MM.1S (cell line): ENCODE measurements around the gene NTM.

Source experiments
- DNase-seq: peaks from one replicate; pipeline ENCODE4 v3.0.0-alpha.2; 2015
- H2AFZ ChIP-seq: fragments of 300-600 bp; sonication (generic); 2 replicates; pipeline ENCODE4 v1.6.0; 2016; ENCODE audit warnings: antibody characterized with exemption, low read length
- H3F3A ChIP-seq: fragments of 300-600 bp; sonication (generic); 2 replicates; pipeline ENCODE4 v1.6.1; 2016; ENCODE audit warnings: mild to moderate bottlenecking, antibody characterized with exemption, low read length, moderate library complexity, mixed read lengths; ENCODE audit not compliant: insufficient read depth
- H3K27ac ChIP-seq: fragments of 300-600 bp; sonication (generic); 2 replicates; pipeline ENCODE4 v1.5.1; 2016; ENCODE audit warnings: mild to moderate bottlenecking, low read length
- H3K27me3 ChIP-seq: fragments of 300-600 bp; sonication (generic); replicated peaks from 2 replicates; pipeline ENCODE4 v1.6.0; 2016; ENCODE audit warnings: low read length; ENCODE audit not compliant: insufficient read depth
- H3K36me3 ChIP-seq: fragments of 300-600 bp; sonication (generic); replicated peaks from 2 replicates; pipeline ENCODE4 v1.6.1; 2016; ENCODE audit warnings: mild to moderate bottlenecking, low read length, mixed read lengths; ENCODE audit not compliant: insufficient read depth
- H3K4me1 ChIP-seq: fragments of 300-600 bp; sonication (generic); 2 replicates; pipeline ENCODE4 v1.6.1; 2016; ENCODE audit warnings: low read length, mixed read lengths
- H3K4me2 ChIP-seq: fragments of 300-600 bp; sonication (generic); 2 replicates; pipeline ENCODE4 v1.6.0; 2016; ENCODE audit warnings: low read depth, low read length
- H3K4me3 ChIP-seq: fragments of 300-600 bp; sonication (generic); 2 replicates; pipeline ENCODE4 v1.5.1; 2016; ENCODE audit warnings: low read length, mixed read lengths
- H3K79me2 ChIP-seq: fragments of 300-600 bp; sonication (generic); 2 replicates; pipeline ENCODE4 v1.6.1; 2016; ENCODE audit warnings: mixed run types, low read length, mixed read lengths
- H3K9ac ChIP-seq: fragments of 300-600 bp; sonication (generic); 2 replicates; pipeline ENCODE4 v1.6.1; 2016; ENCODE audit warnings: low read length, mixed read lengths
- H3K9me2 ChIP-seq: fragments of 300-600 bp; sonication (generic); replicated peaks from 2 replicates; pipeline ENCODE4 v1.6.1; 2016; ENCODE audit warnings: mild to moderate bottlenecking, low read length, mixed read lengths; ENCODE audit not compliant: insufficient read depth
- H3K9me3 ChIP-seq: fragments of 300-600 bp; sonication (generic); replicated peaks from 2 replicates; pipeline ENCODE4 v1.6.1; 2016; ENCODE audit warnings: mild to moderate bottlenecking, low read length, mixed read lengths; ENCODE audit not compliant: insufficient read depth
- H4K20me1 ChIP-seq: fragments of 300-600 bp; sonication (generic); 2 replicates; pipeline ENCODE4 v1.6.1; 2016; ENCODE audit warnings: mild to moderate bottlenecking, low read length, moderate library complexity, mixed read lengths; ENCODE audit not compliant: insufficient read depth
- EZH2 ChIP-seq: fragments of 300-600 bp; sonication (generic); optimal IDR thresholded peaks from 2 replicates; pipeline ENCODE3; 2017; ENCODE audit warnings: low read depth, mild to moderate bottlenecking, antibody characterized with exemption, low read length, mixed read lengths
- EZH2phosphoT487 ChIP-seq: fragments of 300-600 bp; sonication (generic); IDR thresholded peaks from 2 replicates; pipeline ENCODE4 v1.6.1; 2018; ENCODE audit warnings: antibody characterized with exemption, low read length
- TF ChIP-seq, protein P1 (sequence below): fragments of 300-600 bp; sonication (generic); IDR thresholded peaks from 2 replicates; pipeline ENCODE4 v1.5.1; 2016; ENCODE audit warnings: antibody characterized with exemption, low read length, mixed read lengths

NTM gene

DNA sequence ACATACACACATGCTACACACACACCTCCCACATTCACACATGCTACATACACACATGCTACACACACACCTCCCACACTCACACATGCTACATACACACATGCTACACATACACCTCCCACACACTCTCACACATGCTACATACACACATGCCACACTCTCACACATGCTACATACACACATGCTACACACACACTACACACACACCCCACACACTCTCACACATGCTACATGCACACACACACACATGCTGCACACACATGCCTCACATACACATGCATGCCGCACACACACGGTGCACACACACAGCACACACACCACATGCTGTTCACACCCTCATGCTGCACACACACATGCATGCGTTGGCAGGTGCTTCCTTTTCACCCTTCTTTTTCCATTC lies 495.4 kb downstream of the NTM start:
- Histone ChIP-seq H3K4me1 (no peaks in the 10 kb centered on the region), H2AFZ (no peak overlapping the region), H3K9me3 (no peaks in the 10 kb centered on the region), H3K79me2 (no peaks in the 10 kb centered on the region), H3K4me3 (no peak overlapping the region), H4K20me1 (no peaks in the 10 kb centered on the region), H3K27ac (no peak overlapping the region), H3K9ac (no peak overlapping the region), H3K36me3 (no peaks in the 10 kb centered on the region), H3K9me2 (no peaks in the 10 kb centered on the region), H3K27me3 (no peaks in the 10 kb centered on the region), H3F3A (no peaks in the 10 kb centered on the region), H3K4me2 (no peak overlapping the region)
- no peak for DNase-seq
- TF ChIP-seq, protein P1, sequence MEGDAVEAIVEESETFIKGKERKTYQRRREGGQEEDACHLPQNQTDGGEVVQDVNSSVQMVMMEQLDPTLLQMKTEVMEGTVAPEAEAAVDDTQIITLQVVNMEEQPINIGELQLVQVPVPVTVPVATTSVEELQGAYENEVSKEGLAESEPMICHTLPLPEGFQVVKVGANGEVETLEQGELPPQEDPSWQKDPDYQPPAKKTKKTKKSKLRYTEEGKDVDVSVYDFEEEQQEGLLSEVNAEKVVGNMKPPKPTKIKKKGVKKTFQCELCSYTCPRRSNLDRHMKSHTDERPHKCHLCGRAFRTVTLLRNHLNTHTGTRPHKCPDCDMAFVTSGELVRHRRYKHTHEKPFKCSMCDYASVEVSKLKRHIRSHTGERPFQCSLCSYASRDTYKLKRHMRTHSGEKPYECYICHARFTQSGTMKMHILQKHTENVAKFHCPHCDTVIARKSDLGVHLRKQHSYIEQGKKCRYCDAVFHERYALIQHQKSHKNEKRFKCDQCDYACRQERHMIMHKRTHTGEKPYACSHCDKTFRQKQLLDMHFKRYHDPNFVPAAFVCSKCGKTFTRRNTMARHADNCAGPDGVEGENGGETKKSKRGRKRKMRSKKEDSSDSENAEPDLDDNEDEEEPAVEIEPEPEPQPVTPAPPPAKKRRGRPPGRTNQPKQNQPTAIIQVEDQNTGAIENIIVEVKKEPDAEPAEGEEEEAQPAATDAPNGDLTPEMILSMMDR, result no peak
- TF ChIP-seq EZH2 (no peak), EZH2phosphoT487 (no peak)

DNA sequence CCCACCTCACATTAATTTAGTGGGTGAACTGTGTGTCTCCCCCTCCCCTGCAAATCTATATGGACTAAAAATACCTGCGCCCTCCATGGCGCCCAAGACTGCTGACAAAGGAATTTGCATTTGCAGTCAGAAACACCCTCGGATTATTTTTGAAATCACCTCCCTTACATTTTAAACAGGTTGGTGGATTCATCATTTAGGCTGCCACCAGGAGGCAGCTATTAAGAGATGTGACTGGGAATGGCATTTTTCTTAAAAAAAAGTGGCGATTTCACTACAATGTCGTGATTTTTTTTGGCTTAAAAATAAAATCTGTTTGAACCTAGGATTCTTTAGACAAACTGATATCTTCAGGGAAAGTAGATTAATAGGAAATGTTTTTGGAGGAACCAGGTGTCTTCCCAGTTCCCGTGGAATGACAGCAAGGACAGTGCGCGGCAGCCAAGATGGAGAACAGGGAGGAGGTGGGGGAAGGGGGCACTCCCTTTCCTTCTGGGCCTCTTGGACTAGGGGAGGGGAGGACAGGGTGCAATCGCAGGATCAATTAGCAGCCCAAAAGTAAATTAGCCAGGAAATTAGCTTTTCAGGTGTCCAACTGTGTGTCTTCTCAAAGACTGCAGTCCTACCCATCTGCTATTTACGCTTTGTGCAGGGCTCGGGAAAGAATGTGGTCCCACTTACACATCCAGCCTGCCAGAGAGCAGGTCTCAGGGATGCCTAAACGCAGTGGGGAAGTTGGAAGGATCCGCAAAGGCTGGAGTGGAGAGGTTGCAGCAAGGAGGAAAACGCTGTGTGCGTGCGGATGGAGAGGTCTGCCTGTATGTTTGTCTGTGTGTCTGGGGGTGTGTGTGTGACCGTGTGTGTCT lies 496.4 kb downstream of the NTM start:
- H3K27ac ChIP-seq, result no peak overlapping the region

DNA sequence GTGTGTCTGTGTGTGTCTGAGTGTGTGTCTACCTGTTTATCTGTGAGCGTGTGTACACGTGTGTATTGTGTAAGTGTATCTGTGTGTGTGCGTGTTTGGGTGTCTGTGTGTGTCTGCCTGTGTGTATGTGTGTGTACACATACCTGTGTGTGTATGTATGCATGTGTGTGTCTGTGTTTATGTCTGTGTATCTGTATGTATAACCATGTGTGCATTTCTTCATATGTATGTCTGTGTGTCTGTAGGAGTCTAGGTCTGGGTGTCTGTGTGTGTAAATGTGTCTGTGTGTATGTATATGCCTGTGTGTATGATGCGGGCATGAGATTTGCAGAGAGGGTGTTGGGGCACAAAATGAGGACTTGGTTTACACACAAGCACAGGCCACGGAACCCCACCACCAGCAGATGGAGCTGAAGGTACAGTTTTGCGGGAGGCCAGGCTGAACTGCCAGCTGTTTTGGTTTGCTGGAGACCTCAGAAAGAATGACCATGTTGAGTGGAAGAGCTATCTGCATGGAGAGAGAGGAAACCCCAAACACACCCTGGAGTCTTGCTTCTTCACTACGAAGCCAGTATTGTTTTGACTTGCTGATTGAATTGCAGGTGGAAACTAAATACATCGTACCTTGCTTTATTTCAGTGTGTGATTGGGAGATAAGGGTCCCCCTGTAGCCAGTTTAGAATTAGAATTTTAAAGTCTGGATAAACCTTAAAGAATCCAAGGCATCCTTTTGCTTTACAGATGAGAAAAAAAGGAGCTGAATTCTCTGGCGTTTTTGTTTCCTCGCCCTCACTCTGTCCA lies 497.2 kb downstream of the NTM start:
- Histone ChIP-seq H3K4me1 (no peaks in the 10 kb centered on the region), H3K27ac (no peak overlapping the region), H3F3A (no peaks in the 10 kb centered on the region), H2AFZ (no peak overlapping the region), H3K4me3 (no peak overlapping the region), H3K36me3 (no peaks in the 10 kb centered on the region), H3K9ac (no peak overlapping the region), H4K20me1 (no peaks in the 10 kb centered on the region), H3K79me2 (no peaks in the 10 kb centered on the region), H3K27me3 (no peaks in the 10 kb centered on the region), H3K9me2 (no peaks in the 10 kb centered on the region), H3K4me2 (no peak overlapping the region), H3K9me3 (no peaks in the 10 kb centered on the region)
- TF ChIP-seq EZH2 (no peak), EZH2phosphoT487 (no peak)
- TF ChIP-seq, protein P1, result peak; percentile 58
- DNase-seq, result peak; percentile 34

More for the DNA sequence above, 496.4 kb downstream of the NTM start:
- Histone ChIP-seq H2AFZ (no peak overlapping the region), H3K79me2 (no peaks in the 10 kb centered on the region), H3K27me3 (no peaks in the 10 kb centered on the region), H3K4me1 (no peaks in the 10 kb centered on the region), H3F3A (no peaks in the 10 kb centered on the region), H3K9me2 (no peaks in the 10 kb centered on the region), H3K36me3 (no peaks in the 10 kb centered on the region), H3K4me3 (no peak overlapping the region), H3K9me3 (no peaks in the 10 kb centered on the region), H4K20me1 (no peaks in the 10 kb centered on the region), H3K4me2 (no peak overlapping the region), H3K9ac (no peak overlapping the region)
- DNase-seq, result no peak
- no peak for TF ChIP-seq EZH2phosphoT487
- TF ChIP-seq, protein P1, result no peak
- no peak for TF ChIP-seq EZH2
